GM21447 (cell line): Measurements from ENCODE around the gene EAF1.
"Not testable (repeated sequence)": the region's sequence is repeated elsewhere in the genome, so short reads cannot be mapped to it uniquely, and the experiment has no call there.

Source experiments
- ATAC-seq: cut with Tn5 transposase; IDR thresholded peaks from one replicate; pipeline ENCODE4 v1.9.1; 2021; ENCODE audit not compliant: unreplicated experiment

EAF1 gene

DNA sequence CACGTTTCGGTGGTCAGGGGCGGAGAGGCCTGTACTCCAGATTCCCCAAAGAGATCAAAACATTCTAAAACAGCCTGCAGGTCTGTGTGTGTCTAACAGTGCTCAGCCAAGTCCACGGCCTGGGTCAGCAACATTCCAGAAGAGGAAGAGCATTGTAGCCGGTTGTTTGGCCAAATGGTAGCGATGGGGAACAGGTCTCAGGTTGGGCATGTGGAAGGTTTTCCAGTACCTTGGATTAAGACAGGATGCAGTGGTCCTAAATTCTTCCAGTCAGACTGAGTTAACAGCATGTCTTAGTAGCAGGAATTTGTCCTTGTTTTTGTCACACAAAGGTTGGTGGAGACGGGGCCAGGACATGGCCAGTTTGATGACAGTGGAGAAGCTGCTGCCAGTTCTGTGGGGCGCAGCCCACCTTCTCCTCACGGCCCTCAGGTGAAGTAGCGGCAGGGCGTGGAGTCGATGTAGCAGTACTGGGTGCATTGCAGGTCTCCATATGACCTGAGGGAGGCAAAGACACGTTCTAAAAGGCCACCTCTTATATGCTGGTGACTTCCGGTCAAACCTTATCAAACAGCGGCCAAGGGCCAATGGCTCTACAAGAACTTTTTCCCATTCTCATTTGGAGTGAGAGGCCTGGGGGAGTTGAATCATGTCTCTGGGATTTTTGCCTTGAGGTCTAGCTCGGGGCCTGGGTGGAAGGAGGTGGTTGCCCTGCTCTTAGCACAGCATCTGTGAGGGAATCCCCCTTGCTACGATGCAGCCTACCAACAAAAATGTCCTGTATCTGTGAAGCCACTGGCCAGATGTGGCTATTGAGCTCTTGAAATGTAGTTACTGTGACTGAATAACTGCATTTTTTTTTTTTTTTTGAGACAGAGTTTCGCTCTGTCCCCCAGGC lies 24.1 kb downstream of the EAF1 start:
- no peak for ATAC-seq

DNA sequence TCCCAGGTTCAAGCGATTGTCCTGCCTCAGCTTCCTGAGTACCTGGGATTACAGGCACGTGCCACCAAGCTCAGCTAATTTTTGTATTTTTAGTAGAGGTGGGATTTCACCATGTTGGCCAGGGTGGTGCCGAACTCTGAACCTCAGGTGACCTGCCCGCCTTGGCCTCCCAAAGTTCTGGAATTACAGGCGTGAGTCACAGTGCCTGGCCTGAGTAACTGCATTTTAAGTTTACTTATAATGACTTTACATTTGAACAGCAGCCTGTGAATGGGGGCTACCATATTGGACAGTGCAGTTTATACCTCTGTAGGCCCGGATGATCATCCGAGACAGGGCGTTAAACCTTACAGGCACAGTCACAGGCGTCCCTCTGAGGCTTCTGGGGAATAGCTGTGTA lies 24.8 kb downstream of the EAF1 start:
- no peak for ATAC-seq

GRCh38 chr3:15452961-15453360 lies 25.6 kb downstream of the EAF1 start:
- ATAC-seq: no peak

DNA sequence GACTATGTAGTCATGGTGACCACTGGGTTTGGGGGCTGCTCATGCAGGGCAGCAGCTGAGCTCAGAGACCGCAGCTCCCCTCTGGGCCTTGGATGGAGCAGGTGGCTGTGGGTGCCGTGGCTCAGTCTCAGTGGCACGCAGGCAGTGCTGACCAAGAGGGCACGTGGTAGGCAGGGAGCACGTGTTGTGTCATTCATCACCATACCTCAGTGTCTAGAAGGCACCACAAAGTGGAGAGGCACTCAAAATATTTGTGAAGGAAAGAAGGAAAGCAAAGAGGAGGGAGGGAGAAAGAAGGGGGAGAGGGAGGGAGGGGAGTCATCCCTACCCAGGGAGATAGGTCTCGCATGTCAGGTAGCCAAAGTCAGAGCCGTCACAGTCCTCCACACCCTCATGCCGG lies 26.1 kb downstream of the EAF1 start:
- no peak for ATAC-seq

- ATAC-seq: no peak
These were observed 26.7 kb downstream of the EAF1 start for GRCh38 chr3:15453991-15454625.

DNA sequence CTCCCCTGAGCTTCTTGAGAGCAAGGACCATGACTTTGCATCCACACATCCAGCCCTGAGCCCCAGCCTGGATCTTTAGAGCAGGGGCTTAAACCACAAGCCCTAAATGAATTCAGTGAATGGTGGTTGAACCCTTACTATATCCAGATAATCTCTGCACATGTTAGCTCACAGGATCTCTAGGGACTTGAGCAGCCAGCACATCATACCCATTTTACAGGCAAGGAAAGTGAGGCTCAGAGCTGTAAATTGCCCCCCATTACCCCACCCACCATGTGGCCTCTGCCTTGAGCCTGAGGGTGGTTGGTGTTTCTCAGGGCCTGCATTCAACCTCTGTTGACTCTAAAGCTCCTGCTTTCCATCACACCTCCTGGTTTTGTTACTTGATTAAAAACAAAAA lies 27.6 kb downstream of the EAF1 start:
- ATAC-seq: no peak

- no peak for ATAC-seq
These were observed 28.4 kb downstream of the EAF1 start for GRCh38 chr3:15455756-15456155.

DNA sequence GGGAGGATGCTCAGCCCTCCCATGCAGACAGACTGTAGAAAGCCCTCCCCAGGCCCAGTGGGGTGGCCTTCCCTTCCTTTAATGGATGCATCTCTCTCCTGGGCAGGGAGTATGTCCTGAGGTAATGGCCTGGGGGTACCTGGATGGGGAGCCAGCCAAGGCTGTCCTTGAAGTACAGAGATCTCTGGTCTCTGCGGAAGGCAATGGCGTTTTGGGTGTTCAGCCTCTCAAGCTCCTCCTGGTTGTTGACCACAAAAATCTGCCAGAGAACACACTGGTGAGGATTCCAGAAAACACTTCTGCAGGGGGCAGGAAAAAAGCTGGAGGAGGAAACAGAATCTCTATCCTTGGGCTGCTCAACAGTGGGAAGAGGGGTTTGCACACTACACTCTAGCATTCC lies 28.9 kb downstream of the EAF1 start:
- ATAC-seq: no peak

- ATAC-seq: not testable (repeated sequence)
These were observed 29.5 kb downstream of the EAF1 start for GRCh38 chr3:15456915-15457314.

DNA sequence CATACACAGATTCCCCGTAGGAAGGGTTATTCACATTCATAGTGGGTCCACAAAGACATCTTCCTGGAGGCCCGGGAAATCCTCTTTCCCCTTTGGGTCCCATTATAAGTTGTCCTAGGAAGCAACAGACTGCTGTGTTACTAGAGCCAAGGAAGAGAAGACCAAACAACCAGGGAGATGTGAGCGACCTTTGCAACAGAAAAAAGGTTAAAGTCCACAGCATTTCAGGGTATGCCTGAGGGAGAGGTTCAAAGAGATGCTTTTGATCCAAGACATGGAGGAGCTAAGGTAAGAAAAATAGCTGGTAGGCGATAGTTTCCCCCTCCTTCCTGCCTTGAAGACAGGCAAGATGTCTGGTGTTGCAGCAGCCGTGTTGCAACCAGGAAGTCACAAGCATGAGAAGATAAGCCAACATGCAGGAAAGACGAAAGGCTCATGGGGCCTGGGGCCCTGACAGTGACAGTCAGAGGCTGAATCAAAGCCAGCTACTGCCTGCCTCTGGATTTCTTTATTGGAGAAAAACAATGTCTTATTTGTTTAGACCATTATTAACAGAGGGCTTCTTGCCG lies 30.9 kb downstream of the EAF1 start:
- ATAC-seq: no peak

GRCh38 chr3:15460891-15461531 lies 33.6 kb downstream of the EAF1 start:
- ATAC-seq: no peak

DNA sequence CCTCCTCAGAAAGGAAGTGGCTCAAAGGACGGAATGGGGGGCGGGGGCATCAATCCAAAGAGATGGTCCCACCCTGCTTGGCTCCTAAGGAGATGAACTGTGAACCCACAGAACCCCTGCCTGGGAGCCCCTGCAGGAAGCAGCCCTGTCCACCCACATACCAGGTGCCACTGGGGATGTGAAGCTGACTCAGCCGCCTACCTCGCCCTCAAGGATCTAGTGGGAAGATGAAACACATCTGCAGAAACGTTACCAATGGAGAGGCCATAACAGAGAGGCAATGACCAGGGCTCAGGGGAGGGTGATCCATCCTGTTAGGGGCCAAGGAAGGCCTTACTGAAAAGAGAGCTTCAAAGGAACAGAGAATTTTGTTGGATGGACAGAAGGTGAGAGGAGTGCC lies 35.1 kb downstream of the EAF1 start:
- ATAC-seq: no peak

GRCh38 chr3:15465876-15466585 lies 38.6 kb downstream of the EAF1 start:
- no peak for ATAC-seq

DNA sequence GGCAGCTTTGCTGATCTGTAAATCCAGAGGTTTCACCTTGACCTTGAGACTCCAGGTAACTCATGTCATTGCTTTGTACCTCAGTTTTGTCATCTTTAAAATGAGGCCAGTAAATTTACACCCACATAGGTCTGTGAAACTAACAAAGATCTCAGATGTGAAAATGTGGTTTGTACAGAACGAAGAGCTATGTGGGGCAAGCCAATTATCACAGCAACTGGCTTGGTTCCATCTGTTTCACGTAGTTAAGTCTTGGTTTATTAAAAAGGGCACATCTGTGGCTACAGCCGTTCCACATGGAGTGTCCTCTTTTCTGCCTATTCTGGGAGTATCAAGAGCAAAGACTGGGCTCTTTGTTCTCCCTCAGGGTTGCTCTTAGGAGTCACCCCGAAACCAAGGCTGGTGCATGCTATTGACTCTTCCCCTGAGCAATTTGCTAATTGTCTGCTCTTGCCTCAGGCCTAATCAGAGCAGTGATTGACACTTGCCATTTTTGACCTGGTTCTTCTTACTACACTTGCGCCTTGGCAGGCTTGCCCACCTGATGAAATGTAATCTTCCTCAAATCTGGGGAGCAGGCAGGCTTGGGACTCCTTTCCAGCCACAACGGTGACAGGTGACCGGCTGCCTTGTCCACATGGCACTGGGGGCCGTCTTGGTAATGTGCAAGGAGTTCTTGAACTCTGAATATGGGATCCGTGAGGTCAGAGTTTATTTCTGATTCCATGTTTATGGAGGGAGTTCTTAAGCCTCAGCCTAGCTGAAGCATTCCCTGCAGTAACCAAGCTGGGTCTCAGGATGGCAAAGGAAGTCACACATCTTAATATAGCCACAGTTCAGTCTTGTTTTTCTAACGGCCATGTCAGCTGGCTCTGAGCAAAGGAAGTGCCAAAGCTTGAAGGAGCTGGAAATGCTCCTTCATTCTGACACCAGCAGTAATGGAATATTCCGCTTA lies 40.1 kb downstream of the EAF1 start:
- ATAC-seq: no peak

GRCh38 chr3:15470261-15470660 lies 42.9 kb downstream of the EAF1 start:
- no peak for ATAC-seq

GRCh38 chr3:15470849-15471248 lies 43.5 kb downstream of the EAF1 start:
- no peak for ATAC-seq

DNA sequence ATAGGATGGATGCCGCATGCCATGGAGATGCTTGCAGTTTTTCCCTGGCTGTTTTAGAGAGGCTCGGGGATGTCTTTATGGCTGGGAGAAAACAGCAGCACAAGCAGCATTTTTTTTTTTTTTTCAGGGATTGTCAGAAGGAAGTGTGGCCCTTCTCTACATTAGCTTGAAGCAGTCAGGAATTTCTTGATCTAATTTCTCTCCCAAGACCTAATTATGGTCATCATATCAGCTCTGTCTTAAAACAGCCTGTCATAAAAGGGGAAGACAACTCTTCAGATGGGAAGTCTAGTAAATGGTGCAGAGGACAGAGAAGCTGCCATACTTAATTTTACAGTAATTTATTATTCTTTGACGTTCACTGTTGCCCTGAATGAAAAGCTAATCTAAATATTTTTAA lies 44.5 kb downstream of the EAF1 start:
- no peak for ATAC-seq

DNA sequence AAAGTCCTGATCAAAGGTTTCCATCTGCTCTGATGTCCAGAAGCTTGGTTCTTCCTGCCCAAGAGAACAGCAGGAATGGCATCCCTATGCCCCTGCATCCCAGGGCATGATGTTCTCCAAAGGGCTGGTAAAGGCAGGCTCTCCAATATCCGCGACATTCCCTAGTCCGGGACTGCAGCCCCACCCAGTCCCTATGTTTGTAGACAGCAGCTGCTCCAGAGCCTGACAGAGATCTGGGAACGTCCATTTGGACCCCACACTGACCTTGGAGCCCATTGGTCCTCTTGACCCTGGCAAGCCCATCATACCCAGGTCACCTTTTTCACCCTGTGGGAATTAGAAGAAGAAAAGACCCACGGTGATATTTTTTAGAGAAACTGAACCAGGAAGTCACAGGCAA lies 47.8 kb downstream of the EAF1 start:
- no peak for ATAC-seq

- ATAC-seq: no peak
These were observed 49.0 kb downstream of the EAF1 start for GRCh38 chr3:15476378-15476777.
